A549 treated with GW870086 at 1 μM for 4 hours (cell line): ENCODE data around the gene KIN. TPM values are rescaled to one million over a fixed set of nuclear protein-coding genes. Genes with fewer than 3 reads are reported as not detected.

Experiments used
- total RNA-seq: library from RNA; stranded (reverse); fragments of 200-300 nt; extraction: Qiagen RNA extraction; gene quantifications from 5 replicates; pipeline ENCODE4 v1.2.3, GENCODE V29; 2022; ENCODE audit warnings: low read depth

The KIN gene, protein sequence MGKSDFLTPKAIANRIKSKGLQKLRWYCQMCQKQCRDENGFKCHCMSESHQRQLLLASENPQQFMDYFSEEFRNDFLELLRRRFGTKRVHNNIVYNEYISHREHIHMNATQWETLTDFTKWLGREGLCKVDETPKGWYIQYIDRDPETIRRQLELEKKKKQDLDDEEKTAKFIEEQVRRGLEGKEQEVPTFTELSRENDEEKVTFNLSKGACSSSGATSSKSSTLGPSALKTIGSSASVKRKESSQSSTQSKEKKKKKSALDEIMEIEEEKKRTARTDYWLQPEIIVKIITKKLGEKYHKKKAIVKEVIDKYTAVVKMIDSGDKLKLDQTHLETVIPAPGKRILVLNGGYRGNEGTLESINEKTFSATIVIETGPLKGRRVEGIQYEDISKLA
- 11.9 to 15.1 TPM (median 13.1 TPM) in 5 replicates for total RNA-seq

GRCh38 chr10:7787857-7788638 is at the start of gene KIN, which contains the start of gene ATP5F1C:
Gene KIN, minus strand, starts transcription at chr10:7787993. Its CDS starts 60 bp downstream, at chr10:7787933.
Gene ATP5F1C, plus strand, starts transcription at chr10:7788177. Its CDS starts 31 bp downstream, at chr10:7788208.

DNA sequence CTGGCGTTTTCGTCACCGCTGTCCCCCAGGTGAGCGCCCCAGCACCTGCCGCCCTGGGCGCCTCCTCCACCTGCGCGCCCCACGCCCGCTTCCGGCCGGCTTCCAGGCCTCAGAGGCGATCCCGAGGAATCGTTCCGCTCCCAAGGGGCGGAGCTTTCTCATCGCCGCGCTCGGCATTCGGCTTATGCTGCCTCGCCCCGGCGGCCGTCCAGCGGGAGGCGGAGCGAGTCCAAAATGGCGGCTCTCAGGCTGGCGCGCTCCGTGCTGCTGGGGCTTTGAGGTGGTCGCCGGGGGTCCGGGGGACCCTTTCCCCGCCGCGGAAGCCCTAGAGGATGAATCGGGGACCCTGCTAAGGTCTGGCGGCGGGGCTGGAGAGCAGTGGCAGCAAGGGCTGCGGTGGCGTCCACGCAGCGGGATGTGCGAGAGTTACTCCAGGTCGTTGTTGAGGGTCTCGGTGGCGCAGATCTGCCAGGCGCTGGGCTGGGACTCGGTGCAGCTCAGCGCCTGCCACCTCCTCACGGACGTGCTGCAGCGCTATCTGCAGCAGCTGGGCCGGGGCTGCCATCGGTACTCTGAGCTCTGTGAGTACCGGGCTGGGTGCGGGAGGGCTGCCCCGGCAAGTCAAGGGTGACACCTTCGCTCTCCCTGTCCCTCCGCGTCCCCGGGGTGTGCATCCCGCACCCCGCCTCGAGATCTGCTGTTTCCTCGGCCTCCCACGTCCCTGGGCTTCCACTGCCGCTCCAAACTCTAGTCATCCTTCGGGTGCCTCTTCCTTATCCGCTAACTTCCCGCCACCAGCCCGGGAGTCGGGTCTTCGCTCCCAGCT is 30.7 kb upstream of the KIN start, which contains the start of gene TAF3:
Gene TAF3, plus strand, starts transcription at position 211 of the 826 bp plus-strand sequence. Its CDS starts 205 bp downstream, at position 416.

DNA sequence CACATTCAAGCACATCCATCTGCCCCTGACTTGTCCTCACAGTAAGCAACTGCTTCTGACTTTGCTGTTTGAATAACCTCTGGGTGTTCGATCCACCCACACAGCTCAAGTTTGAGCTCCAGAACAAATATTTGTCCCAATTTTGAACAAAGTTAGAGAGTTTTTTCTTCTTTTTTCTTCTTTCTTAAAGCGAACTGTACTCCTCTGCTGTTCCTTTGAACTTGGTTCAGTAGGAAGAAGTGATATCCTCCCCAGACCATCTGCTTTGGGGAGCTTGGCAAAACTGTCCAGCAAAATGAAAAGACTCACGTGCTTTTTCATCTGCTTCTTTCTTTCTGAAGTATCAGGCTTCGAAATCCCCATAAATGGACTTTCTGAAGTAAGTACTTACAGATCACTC is 84.7 kb downstream of the KIN start, which contains the start of gene ITIH2:
Gene ITIH2, plus strand, starts transcription at position 177 of the 400 bp plus-strand sequence. Its CDS starts 119 bp downstream, at position 296.

Other genes starting within 250 kb of the KIN start
- gene ITIH5, start 121.0 kb downstream of the KIN start, total RNA-seq: 0.08 to 0.26 TPM (median 0.09 TPM) in 5 replicates
- 0.23 to 0.42 TPM (median 0.31 TPM) in 5 replicates for gene ITIH2, start 84.7 kb downstream of the KIN start, total RNA-seq
- gene ATP5F1C, start 184 bp upstream of the KIN start, total RNA-seq: 278 to 337 TPM (median 286 TPM) in 5 replicates
- 6.5 to 7.9 TPM (median 7.4 TPM) in 5 replicates for gene TAF3, start 30.5 kb upstream of the KIN start, total RNA-seq